ENCODE results near the gene STX16. TPM values are rescaled to one million over a fixed set of nuclear protein-coding genes. Genes with fewer than 3 reads are reported as not detected.

Gene STX16
- total RNA-seq, 1 experiment from 2014 or later: 97.0 TPM

- Histone ChIP-seq H3K9me3 (no peaks in the 10 kb centered on the region), H3K4me1 (peaks cover 8% of the 10 kb centered on the region), H3K27me3 (replicated peaks; ENCODE audit: control insufficient read depth, insufficient read depth, low read length) (no peaks in the 10 kb centered on the region; the same call in 1 of the 2 replicates), H3K4me3 (ENCODE audit: low read depth, low read length) (no peak overlapping the region), H3K36me3 (ENCODE audit: control insufficient read depth, insufficient read depth, low read length) (no peaks in the 10 kb centered on the region)
- peak in 1 of 2 experiments; percentile 41 for DNase-seq
- TF ChIP-seq, protein P1, sequence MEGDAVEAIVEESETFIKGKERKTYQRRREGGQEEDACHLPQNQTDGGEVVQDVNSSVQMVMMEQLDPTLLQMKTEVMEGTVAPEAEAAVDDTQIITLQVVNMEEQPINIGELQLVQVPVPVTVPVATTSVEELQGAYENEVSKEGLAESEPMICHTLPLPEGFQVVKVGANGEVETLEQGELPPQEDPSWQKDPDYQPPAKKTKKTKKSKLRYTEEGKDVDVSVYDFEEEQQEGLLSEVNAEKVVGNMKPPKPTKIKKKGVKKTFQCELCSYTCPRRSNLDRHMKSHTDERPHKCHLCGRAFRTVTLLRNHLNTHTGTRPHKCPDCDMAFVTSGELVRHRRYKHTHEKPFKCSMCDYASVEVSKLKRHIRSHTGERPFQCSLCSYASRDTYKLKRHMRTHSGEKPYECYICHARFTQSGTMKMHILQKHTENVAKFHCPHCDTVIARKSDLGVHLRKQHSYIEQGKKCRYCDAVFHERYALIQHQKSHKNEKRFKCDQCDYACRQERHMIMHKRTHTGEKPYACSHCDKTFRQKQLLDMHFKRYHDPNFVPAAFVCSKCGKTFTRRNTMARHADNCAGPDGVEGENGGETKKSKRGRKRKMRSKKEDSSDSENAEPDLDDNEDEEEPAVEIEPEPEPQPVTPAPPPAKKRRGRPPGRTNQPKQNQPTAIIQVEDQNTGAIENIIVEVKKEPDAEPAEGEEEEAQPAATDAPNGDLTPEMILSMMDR (IDR thresholded peaks at IDR 0.05; ENCODE audit: insufficient read depth in 1 of 2, low read depth in 1 of 2, low read length in 1 of 2, severe bottlenecking in 1 of 2, unreplicated experiment in 1 of 2): no peak
- POLR2A ChIA-PET: no interaction called here
- no peak overlapping the region for H3K27ac Mint-ChIP-seq (ENCODE audit: unreplicated experiment)
- BruUV-seq (replicated peaks): no TSS peak
- H3K27me3 Mint-ChIP-seq (ENCODE audit: insufficient read depth, unreplicated experiment): peaks cover 3% of the 10 kb centered on the region
- no peaks in the 10 kb centered on the region for H3K4me1 Mint-ChIP-seq (ENCODE audit: low read depth, unreplicated experiment)
- CTCF ChIA-PET: no interaction called here
- H3K9me3 Mint-ChIP-seq (ENCODE audit: unreplicated experiment): no peaks in the 10 kb centered on the region
- intact Hi-C loops (cut with micrococcal nuclease; ENCODE audit: unreplicated experiment): no loop called here
- H3K36me3 Mint-ChIP-seq (ENCODE audit: insufficient read depth, unreplicated experiment): no peaks in the 10 kb centered on the region
- no peak overlapping the region for H3K4me3 Mint-ChIP-seq (ENCODE audit: unreplicated experiment)
These were observed 42.8 kb upstream of the STX16 start for GRCh38 chr20:58608096-58608840.

DNA sequence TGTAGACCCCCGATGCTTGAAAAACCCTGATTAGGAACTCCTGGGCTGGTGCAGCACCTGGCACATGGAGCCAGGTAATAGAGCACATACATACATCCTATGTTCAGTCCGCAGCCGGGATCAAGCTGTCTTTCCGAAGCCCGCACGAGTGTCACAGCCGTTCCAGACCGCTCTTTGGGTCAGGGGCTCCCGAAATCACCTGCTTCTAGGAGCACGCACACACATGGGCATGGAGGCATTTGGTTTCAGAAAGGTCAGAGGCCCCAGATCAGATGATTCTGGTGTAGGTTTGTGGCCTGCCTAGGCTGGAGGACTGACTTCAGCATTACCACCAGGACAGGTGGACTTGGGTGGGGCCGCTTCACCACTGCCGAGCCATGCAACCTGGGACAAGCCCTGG lies 42.1 kb upstream of the STX16 start:
- BruUV-seq (replicated peaks): no TSS peak
- ChIA-PET POLR2A (no interaction called here), CTCF (no interaction called here)
- TF ChIP-seq, protein P1 (IDR thresholded peaks at IDR 0.05; ENCODE audit: insufficient read depth in 1 of 2, low read depth in 1 of 2, low read length in 1 of 2, severe bottlenecking in 1 of 2, unreplicated experiment in 1 of 2): no peak
- Histone ChIP-seq H3K36me3 (ENCODE audit: control insufficient read depth, insufficient read depth, low read length) (no peaks in the 10 kb centered on the region), H3K4me3 (ENCODE audit: low read depth, low read length) (no peak overlapping the region), H3K4me1 (peaks cover 8% of the 10 kb centered on the region), H3K27me3 (replicated peaks; ENCODE audit: control insufficient read depth, insufficient read depth, low read length) (no peaks in the 10 kb centered on the region; the same call in 1 of the 2 replicates), H3K9me3 (no peaks in the 10 kb centered on the region)
- intact Hi-C loops (cut with micrococcal nuclease; ENCODE audit: unreplicated experiment): no loop called here
- no peak for DNase-seq
- Mint-ChIP-seq H3K36me3 (ENCODE audit: insufficient read depth, unreplicated experiment) (no peaks in the 10 kb centered on the region), H3K27ac (ENCODE audit: unreplicated experiment) (no peak overlapping the region), H3K4me1 (ENCODE audit: low read depth, unreplicated experiment) (no peaks in the 10 kb centered on the region), H3K4me3 (ENCODE audit: unreplicated experiment) (no peak overlapping the region), H3K9me3 (ENCODE audit: unreplicated experiment) (no peaks in the 10 kb centered on the region), H3K27me3 (ENCODE audit: insufficient read depth, unreplicated experiment) (peaks cover 3% of the 10 kb centered on the region)

GRCh38 chr20:58610071-58610800 lies 40.8 kb upstream of the STX16 start:
- no peaks in the 10 kb centered on the region for H3K36me3 ChIP-seq (ENCODE audit: control insufficient read depth, insufficient read depth, low read length)
- peaks cover 8% of the 10 kb centered on the region for H3K4me1 ChIP-seq
- no peaks in the 10 kb centered on the region; the same call in 1 of the 2 replicates for H3K27me3 ChIP-seq (replicated peaks; ENCODE audit: control insufficient read depth, insufficient read depth, low read length)
- H3K9me3 Mint-ChIP-seq (ENCODE audit: unreplicated experiment): no peaks in the 10 kb centered on the region
- H3K4me1 Mint-ChIP-seq (ENCODE audit: low read depth, unreplicated experiment): no peaks in the 10 kb centered on the region
- no peak overlapping the region for H3K4me3 ChIP-seq (ENCODE audit: low read depth, low read length)
- TF ChIP-seq, protein P1 (IDR thresholded peaks at IDR 0.05; ENCODE audit: insufficient read depth in 1 of 2, low read depth in 1 of 2, low read length in 1 of 2, severe bottlenecking in 1 of 2, unreplicated experiment in 1 of 2): no peak
- no peak overlapping the region for H3K4me3 Mint-ChIP-seq (ENCODE audit: unreplicated experiment)
- intact Hi-C loops (cut with micrococcal nuclease; ENCODE audit: unreplicated experiment): no loop called here
- no peak overlapping the region for H3K27ac Mint-ChIP-seq (ENCODE audit: unreplicated experiment)
- no peaks in the 10 kb centered on the region for H3K36me3 Mint-ChIP-seq (ENCODE audit: insufficient read depth, unreplicated experiment)
- POLR2A ChIA-PET: no interaction called here
- H3K9me3 ChIP-seq: no peaks in the 10 kb centered on the region
- peaks cover 3% of the 10 kb centered on the region for H3K27me3 Mint-ChIP-seq (ENCODE audit: insufficient read depth, unreplicated experiment)
- DNase-seq: peak in 1 of 2 experiments; percentile 41
- no TSS peak for BruUV-seq (replicated peaks)
- CTCF ChIA-PET: interaction anchor here (0.9 kb wide), 1 partner anchor 229 kb away, joined by 3 read pairs; no protein-coding TSS in a partner anchor
